HFF-Myc (cell line): Measurements from ENCODE around the gene NR2E1.

ENCODE experiments used
- DNase-seq: peaks from one replicate; pipeline ENCODE4 v3.0.0-alpha.2; 2011; ENCODE audit warnings: low read depth; ENCODE audit errors: extremely low read depth
- H3K4me3 ChIP-seq: replicated peaks from 2 replicates; pipeline ENCODE4 v1.5.1; 2011; ENCODE audit warnings: low read depth, mild to moderate bottlenecking, control low read depth, low read length
- CTCF ChIP-seq: IDR thresholded peaks from 2 replicates; pipeline ENCODE4 v1.5.1; 2012; ENCODE audit warnings: mild to moderate bottlenecking, low read depth, low read length, control low read depth; ENCODE audit errors: missing control alignments

The NR2E1 gene

DNA sequence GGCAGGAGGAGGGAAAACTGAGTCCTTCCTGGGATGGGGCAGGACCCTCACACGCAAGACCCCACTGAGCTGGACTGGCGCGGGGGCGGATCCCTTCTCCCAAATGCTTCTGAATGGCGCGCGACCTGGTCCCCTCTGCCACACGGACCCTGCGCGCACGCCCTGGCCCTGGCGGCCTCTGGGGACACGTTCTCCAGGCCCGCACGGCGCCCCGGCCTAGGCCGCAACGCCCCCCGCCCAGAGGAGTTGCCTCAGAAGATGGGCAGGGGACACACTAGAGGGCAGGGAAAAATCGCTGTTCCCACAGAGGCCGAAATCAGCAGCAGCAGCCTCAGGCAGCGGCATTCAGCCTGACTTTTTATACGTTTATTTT is 46.1 kb upstream of the NR2E1 start:
- DNase-seq = no peak
- no peak for TF ChIP-seq CTCF
- H3K4me3 ChIP-seq = no peak overlapping the region

GRCh38 chr6:108120311-108120710 is 45.5 kb upstream of the NR2E1 start:
- DNase-seq = no peak
- H3K4me3 ChIP-seq = no peak overlapping the region
- no peak for TF ChIP-seq CTCF

DNA sequence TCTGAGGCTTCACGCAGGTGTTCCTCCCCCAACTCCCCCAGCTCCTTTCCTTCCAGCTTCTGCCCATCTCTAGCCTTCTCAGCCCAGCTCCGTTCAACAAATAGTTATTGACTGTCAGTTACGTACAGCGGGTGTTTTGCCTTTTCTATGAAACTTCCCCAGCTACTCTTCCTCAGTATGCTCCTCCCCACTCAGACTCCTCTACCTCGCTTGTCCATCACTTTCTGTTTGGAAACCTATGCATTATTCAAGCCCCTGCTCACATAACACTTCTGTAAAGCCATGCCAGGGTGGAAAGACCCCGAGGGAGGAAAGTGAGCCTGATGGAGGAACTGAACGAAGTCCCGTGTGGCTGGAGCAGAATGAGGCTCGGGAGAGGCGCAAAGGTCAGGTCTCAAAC is 44.2 kb upstream of the NR2E1 start:
- no peak for DNase-seq
- TF ChIP-seq CTCF = no peak
- no peak overlapping the region for H3K4me3 ChIP-seq

DNA sequence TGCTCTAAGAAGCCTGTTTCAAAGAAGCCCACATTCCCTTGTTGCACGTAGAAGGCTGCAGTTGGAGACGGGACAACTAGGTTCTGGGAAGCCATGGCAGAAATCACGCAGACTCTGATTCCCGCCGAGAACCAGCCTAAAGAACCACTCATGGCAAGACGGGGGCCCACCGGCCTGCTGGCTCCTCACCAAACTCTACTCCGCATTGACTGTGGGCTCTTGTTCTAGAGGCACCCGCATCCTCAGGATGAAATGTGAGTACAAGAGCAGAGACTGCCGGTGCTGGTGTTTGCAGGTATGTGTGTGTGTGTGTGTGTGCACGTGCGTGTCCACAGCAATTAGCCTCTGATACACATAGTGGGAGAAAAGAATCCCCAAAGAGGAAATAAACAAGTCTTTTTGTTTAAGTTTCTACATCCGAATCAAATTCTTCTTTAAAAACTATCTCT is 42.3 kb upstream of the NR2E1 start:
- no peak for DNase-seq
- no peak overlapping the region for H3K4me3 ChIP-seq
- no peak for TF ChIP-seq CTCF

DNA sequence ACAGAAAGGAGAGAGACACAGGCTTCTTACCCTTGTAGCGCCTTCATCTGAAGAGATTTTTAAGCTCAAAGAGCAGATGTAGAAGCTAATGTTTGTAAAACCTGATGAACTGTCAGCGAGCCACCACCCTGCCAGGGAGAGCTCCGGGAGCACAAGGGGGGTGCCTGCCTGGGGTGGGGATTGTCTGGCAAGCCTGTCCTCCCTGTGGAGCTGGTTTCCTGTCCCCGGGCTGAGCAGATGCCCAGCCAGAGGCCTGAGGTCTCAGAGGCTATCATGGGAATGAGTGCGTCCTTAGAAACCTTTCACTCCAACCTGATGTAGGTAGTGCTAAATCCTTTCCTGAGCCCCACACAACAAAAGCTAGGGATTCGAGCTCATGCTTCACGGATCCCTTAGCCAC is 41.9 kb upstream of the NR2E1 start:
- no peak for DNase-seq
- no peak for TF ChIP-seq CTCF

GRCh38 chr6:108127056-108127455 is 38.8 kb upstream of the NR2E1 start:
- no peak for TF ChIP-seq CTCF
- no peak for DNase-seq
- H3K4me3 ChIP-seq = no peak overlapping the region

More for the DNA sequence above, 41.9 kb upstream of the NR2E1 start:
- no peak overlapping the region for H3K4me3 ChIP-seq

DNA sequence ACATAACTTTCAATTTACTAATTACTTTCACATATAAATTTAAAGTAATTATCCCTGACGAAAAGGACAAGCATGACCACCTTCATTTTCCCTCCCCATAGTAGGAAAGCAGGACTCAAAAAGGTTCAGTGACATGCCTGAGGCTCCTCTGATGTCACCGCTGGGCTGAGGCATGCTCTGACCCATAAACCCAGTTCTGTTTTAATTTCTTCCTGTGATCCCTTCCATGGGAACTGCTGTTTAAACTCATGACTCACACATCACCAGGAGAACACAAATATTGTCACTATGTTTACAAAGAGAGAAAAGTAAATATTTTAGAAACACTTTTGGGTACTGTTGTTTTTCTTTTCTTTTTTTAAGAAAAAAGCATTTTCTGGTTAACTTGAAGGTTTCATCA is 38.0 kb upstream of the NR2E1 start:
- H3K4me3 ChIP-seq = no peak overlapping the region
- TF ChIP-seq CTCF = no peak
- DNase-seq = no peak
